HG03025 (cell line): ENCODE data around the gene EMP3.

Source experiments
- ATAC-seq: cut with Tn5 transposase; IDR thresholded peaks from one replicate; pipeline ENCODE4 v1.9.1; 2021; ENCODE audit warnings: mild to moderate bottlenecking, moderate library complexity; ENCODE audit not compliant: unreplicated experiment, low FRiP score

Gene EMP3

GRCh38 chr19:48342841-48343540 lies 17.6 kb downstream of the EMP3 start:
- no peak for ATAC-seq

GRCh38 chr19:48344892-48345291 lies 19.5 kb downstream of the EMP3 start:
- ATAC-seq, result no peak

GRCh38 chr19:48346191-48346590 lies 20.8 kb downstream of the EMP3 start:
- no peak for ATAC-seq

- no peak for ATAC-seq
Measured at GRCh38 chr19:48348045-48348444, 22.7 kb downstream of the EMP3 start.

DNA sequence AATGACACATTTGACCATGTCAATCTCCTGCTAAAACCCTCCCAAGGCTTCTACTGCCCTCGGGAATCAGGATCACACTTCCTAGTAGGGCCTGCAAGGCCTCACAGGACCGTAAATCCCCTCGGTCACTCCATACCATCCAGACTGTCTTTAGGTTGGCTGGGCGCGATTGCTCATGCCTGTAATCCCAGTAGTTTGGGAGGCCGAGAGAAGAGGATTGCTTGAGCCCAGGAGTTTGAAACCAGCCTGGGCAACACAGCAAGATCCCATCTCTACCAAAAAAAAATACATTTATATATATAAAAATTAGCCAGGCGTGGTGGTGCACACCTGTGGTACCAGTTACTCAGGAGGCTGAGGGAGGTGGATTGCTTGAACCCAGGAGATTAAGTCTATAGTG lies 23.4 kb downstream of the EMP3 start:
- ATAC-seq, result no peak

DNA sequence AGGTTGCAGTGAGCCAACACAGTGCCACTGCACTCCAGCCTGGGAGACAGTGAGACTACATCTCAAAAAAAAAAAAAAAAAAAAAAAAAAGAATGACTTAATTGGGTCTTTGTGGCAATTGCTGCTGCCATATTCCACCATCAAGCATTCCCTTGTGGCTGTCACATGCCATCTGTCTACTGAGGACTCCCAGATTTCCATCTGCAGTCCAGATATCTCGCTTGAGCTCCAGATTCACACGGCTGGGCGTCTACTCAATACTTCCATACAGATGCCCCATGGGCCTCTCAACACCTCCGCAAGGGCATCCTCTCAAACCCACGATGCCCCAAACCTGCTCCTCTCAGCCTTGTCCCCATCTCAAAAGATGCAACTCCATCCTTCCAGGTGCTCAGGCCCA lies 25.5 kb downstream of the EMP3 start:
- no peak for ATAC-seq

GRCh38 chr19:48351341-48351752 lies 26.0 kb downstream of the EMP3 start:
- ATAC-seq, result no peak

DNA sequence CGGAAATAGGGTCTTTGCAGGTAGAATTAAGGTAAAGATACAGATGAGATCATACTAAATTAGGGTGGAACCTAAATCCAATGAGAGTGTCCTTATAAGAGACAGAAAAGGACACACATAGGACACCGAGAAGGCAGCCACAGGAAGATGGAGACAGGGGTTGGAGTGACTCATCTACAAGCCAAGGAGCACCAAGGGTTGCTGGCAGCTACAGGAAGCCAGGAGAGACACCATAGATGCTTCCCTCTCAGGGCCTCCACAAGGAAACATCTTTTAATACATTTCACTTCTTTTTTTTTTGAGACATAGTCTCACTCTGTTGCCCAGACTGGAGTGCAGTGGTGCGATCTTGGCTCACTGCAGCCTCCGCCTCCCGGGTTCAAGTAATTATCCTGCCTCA lies 28.3 kb downstream of the EMP3 start:
- ATAC-seq, result no peak

DNA sequence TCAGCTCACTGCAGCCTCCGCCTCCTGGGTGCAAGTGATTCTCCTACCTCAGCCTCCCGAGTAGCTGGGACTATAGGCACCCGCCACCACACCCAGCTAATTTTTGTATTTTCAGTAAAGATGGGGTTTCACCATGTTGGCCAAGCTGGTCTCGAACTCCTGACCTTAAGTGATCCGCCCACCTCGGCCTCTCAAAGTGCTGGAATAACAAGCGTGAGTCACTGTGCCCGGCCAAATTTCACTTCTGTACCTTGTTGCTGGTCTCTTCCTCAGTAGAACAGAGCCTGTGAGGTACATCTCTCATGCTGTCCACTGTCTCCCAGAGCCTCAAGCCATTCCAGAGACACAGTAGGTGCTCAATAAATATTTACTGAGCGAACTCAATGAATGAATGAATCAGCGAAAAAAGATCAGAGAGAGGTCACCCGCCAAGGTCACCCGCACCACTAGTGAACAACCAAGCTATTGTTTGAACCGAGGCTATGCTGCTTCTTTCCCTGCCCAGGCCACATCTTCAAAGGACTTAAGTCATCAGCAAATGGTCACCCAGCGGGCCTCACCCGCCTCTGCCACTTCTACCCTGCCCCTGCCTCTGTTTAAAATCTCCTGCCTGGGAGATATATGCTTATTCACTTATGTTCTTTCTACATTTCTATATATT lies 29.1 kb downstream of the EMP3 start:
- ATAC-seq, result no peak

DNA sequence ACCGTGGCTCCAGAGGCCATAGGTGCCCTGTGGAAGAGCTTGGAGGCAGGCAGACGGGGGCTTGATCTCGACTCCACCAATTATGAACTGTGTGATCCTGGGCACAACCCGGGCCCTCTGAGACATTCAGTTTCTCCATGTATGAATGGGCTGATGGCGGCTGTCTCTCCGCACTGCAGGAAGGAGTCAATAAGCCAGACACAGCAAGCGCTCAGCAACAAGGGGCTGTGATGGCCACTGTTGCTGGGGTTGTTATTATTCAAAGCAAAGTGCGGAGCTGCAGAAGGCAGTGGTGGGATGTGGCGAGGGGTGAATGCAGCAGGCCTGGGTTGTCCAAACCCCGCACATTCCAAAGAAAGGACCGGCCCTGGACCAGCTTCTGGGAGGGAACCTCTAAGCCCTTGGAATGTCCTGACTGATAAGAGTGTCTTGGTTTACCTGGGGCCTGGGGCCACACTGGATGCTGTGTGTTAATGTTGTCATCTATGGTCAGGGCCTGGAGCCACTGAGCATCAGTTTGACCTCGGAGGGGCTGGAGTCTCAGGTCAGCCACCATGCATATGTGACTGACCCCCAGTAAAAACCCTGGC lies 30.1 kb downstream of the EMP3 start:
- no peak for ATAC-seq

GRCh38 chr19:48359123-48359522 lies 33.8 kb downstream of the EMP3 start:
- ATAC-seq, result no peak

GRCh38 chr19:48361912-48362311 lies 36.6 kb downstream of the EMP3 start:
- no peak for ATAC-seq

- peak; percentile 41 for ATAC-seq
Measured at GRCh38 chr19:48362716-48363499, 37.6 kb downstream of the EMP3 start.

DNA sequence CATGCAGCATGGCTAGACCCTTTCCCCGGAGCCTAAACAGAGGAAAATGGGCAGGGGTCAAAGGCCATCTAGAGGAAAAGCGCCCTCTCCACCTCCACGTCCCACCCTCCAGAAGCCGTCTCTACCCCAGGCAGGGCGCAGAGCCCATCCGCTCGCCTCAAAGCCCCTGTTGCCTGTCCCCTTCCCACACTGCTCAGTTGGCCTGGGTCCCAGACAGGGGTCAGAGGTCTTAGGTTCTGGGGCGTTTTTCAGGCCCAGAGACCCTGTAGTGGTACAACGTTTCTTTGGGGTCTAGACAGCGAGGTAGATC lies 38.1 kb downstream of the EMP3 start:
- peak; percentile 19 for ATAC-seq

- ATAC-seq, result peak; percentile 83
Measured at GRCh38 chr19:48363810-48364597, 38.7 kb downstream of the EMP3 start, which contains the start of the genes SYNGR4 and TMEM143. Gene SYNGR4 (plus strand): TSS chr19:48364367. CDS start chr19:48365843, 1,476 bp downstream. Gene TMEM143 (minus strand): TSS chr19:48363940. CDS start chr19:48363920, 20 bp downstream.

GRCh38 chr19:48364598-48365348 lies 39.4 kb downstream of the EMP3 start:
- ATAC-seq, result no peak

- no peak for ATAC-seq
Measured at GRCh38 chr19:48365602-48366001, 40.2 kb downstream of the EMP3 start.

- ATAC-seq, result no peak
Measured at GRCh38 chr19:48367855-48368254, 42.5 kb downstream of the EMP3 start.

GRCh38 chr19:48368936-48369335 lies 43.6 kb downstream of the EMP3 start:
- no peak for ATAC-seq

DNA sequence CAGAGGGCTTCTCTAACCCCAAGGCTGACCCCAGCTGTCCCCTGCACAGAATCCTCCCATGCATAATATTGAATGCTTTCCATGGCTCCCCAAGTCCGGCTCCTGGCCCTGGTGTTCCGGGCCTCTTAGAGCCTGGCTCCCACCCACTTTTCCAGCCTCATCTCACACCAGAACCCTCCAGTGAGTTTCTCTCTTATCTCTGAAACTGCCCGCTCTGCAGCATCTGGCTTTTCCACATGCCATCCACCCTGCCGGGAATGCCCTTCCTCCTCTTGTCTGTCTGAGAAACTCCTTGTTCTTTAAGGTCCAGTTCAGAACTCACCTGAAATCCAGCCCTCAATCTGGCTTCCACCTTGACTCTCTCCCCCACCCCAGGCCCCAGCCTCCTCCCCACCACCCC lies 45.6 kb downstream of the EMP3 start:
- ATAC-seq, result no peak
